Measurements from ENCODE around the gene RANGRF. TPM values are rescaled to one million over a fixed set of nuclear protein-coding genes. Genes with fewer than 3 reads are reported as not detected.

The RANGRF gene
- polyA plus RNA-seq, 1 experiment = 50.7 TPM

DNA sequence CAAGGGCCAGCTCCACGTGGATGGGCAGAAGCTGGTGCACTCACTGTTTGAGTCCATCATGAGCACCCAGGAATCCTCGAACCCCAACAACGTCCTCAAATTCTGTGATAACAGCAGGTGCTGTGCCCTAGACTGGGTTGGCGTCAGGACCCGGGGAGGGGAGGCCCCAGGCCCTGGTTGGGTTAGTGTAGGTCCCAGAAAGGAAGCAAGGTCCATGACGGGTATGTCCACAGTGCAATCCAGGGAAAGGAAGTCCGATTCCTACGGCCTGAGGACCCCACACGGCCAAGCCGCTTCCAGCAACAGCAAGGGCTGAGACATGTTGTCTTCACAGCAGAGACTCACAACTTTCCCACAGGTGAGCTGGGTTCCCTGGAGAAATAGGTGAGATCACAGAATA, 32.2 kb upstream of the RANGRF start:
- TF ChIP-seq, protein P1, sequence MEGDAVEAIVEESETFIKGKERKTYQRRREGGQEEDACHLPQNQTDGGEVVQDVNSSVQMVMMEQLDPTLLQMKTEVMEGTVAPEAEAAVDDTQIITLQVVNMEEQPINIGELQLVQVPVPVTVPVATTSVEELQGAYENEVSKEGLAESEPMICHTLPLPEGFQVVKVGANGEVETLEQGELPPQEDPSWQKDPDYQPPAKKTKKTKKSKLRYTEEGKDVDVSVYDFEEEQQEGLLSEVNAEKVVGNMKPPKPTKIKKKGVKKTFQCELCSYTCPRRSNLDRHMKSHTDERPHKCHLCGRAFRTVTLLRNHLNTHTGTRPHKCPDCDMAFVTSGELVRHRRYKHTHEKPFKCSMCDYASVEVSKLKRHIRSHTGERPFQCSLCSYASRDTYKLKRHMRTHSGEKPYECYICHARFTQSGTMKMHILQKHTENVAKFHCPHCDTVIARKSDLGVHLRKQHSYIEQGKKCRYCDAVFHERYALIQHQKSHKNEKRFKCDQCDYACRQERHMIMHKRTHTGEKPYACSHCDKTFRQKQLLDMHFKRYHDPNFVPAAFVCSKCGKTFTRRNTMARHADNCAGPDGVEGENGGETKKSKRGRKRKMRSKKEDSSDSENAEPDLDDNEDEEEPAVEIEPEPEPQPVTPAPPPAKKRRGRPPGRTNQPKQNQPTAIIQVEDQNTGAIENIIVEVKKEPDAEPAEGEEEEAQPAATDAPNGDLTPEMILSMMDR (IDR thresholded peaks at IDR 0.05; ENCODE audit: insufficient read depth, low read depth, low read length) = no peak
- Histone ChIP-seq H3K4me3 (ENCODE audit: low read depth, low read length) (no peak overlapping the region), H3K36me3 (ENCODE audit: control insufficient read depth, insufficient read depth, low read length) (peaks cover 16% of the 10 kb centered on the region), H3K27me3 (ENCODE audit: control insufficient read depth, insufficient read depth, low read length) (no peaks in the 10 kb centered on the region)
- ChIA-PET POLR2A (no interaction called here), CTCF (no interaction called here)
- no peak for DNase-seq (ENCODE audit: low read depth)

DNA sequence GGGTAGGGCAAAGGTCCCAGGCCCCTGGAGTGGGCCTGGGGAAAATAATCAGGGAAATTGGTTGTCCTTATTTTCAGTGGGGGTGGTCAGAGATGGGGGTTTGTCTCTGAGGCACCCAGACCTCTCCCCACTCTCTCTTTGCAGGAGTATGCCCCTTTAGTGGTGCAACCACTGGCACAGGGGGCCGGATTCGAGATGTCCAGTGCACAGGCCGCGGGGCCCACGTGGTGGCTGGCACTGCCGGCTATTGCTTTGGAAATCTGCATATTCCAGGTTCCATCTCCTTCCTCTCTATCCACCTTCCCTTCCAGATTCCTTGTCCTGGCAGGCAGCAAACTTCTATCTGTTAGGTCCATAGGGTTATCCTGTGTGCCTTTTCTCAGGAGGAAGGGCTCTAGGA, 31.8 kb upstream of the RANGRF start:
- ChIA-PET POLR2A (no interaction called here), CTCF (no interaction called here)
- no peak for DNase-seq (ENCODE audit: low read depth)
- H3K36me3 ChIP-seq (ENCODE audit: control insufficient read depth, insufficient read depth, low read length) = peaks cover 16% of the 10 kb centered on the region
- H3K4me3 ChIP-seq (ENCODE audit: low read depth, low read length) = no peak overlapping the region
- no peaks in the 10 kb centered on the region for H3K27me3 ChIP-seq (ENCODE audit: control insufficient read depth, insufficient read depth, low read length)
- TF ChIP-seq, protein P1 (IDR thresholded peaks at IDR 0.05; ENCODE audit: insufficient read depth, low read depth, low read length) = no peak

DNA sequence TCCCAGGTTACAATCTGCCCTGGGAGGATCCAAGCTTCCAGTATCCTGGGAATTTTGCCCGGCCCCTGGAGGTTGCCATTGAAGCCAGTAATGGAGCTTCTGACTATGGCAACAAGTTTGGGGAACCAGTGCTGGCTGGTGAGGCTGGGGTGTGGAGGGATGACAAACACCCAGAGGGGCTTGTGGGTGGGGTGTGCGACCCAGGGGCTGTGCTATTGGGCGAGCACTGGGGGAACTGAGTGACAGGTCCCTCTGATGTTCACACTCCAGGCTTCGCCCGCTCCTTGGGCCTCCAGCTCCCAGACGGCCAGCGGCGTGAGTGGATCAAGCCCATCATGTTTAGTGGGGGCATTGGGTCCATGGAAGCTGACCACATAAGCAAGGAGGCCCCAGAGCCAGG, 30.7 kb upstream of the RANGRF start:
- H3K4me3 ChIP-seq (ENCODE audit: low read depth, low read length) = no peak overlapping the region
- H3K27me3 ChIP-seq (ENCODE audit: control insufficient read depth, insufficient read depth, low read length) = no peaks in the 10 kb centered on the region
- DNase-seq (ENCODE audit: low read depth) = no peak
- TF ChIP-seq, protein P1 (IDR thresholded peaks at IDR 0.05; ENCODE audit: insufficient read depth, low read depth, low read length) = no peak
- ChIA-PET POLR2A (no interaction called here), CTCF (no interaction called here)
- peaks cover 17% of the 10 kb centered on the region for H3K36me3 ChIP-seq (ENCODE audit: control insufficient read depth, insufficient read depth, low read length)

DNA sequence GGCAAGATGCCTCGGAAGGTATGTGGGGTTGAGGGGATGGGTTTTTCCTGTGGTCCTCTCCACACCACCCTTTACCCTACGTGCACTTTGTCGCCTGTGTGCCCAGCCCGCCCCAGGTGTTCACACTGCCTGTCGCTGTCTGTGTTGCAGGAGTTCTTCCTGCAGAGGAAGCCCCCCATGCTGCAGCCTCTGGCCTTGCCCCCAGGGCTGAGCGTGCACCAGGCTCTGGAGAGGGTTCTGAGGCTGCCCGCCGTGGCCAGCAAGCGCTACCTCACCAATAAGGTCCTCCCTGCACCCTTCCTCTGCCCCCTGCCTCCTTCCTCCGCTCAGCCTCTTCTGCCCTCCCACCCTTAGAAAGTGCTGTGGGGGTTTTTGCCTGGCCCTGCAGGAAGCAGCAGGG, 24.1 kb upstream of the RANGRF start:
- H3K36me3 ChIP-seq (ENCODE audit: control insufficient read depth, insufficient read depth, low read length) = peaks cover 26% of the 10 kb centered on the region
- no peaks in the 10 kb centered on the region for H3K27me3 ChIP-seq (ENCODE audit: control insufficient read depth, insufficient read depth, low read length)
- ChIA-PET CTCF (interaction anchor here (1.0 kb wide), 1 partner anchor 9 kb away, joined by 3 read pairs; no protein-coding TSS in a partner anchor), POLR2A (no interaction called here)
- DNase-seq (ENCODE audit: low read depth) = no peak
- TF ChIP-seq, protein P1 (IDR thresholded peaks at IDR 0.05; ENCODE audit: insufficient read depth, low read depth, low read length) = no peak
- H3K4me3 ChIP-seq (ENCODE audit: low read depth, low read length) = no peak overlapping the region

DNA sequence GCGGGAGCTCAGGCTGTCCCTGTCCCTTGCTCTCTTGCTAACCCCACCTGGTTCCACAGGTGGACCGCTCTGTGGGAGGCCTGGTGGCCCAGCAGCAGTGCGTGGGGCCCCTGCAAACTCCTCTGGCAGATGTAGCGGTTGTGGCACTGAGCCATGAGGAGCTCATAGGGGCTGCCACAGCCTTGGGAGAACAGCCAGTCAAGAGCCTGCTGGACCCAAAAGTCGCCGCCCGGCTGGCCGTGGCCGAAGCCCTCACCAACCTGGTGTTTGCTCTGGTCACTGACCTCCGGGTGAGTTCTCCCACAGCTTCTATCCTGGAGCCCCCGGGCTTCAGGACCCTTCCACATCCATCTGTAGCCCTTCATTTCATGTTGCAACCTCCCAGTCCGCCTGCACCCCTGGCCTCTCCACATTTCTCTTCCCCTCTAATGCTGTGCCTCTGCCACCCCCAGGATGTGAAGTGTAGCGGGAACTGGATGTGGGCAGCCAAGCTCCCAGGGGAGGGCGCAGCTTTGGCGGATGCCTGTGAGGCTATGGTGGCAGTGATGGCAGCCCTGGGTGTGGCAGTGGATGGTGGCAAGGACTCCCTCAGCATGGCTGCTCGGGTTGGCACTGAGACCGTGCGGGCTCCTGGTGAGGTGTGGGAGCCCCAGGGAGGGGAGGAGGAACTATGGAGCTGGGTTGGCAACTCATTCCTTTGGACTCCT, 23.5 kb upstream of the RANGRF start:
- H3K4me3 ChIP-seq (ENCODE audit: low read depth, low read length) = no peak overlapping the region
- TF ChIP-seq, protein P1 (IDR thresholded peaks at IDR 0.05; ENCODE audit: insufficient read depth, low read depth, low read length) = no peak
- DNase-seq (ENCODE audit: low read depth) = no peak
- H3K27me3 ChIP-seq (ENCODE audit: control insufficient read depth, insufficient read depth, low read length) = no peaks in the 10 kb centered on the region
- CTCF ChIA-PET = no interaction called here
- peaks cover 26% of the 10 kb centered on the region for H3K36me3 ChIP-seq (ENCODE audit: control insufficient read depth, insufficient read depth, low read length)
- POLR2A ChIA-PET = no interaction called here

Measured in BJ (cell line).